Esophagus muscularis mucosa (tissue), 2 donors: ENCODE measurements around the gene DENND2A.
"Not testable (repeated sequence)": the region's sequence is repeated elsewhere in the genome, so short reads cannot be mapped to it uniquely, and the experiment has no call there.

ENCODE experiments used
- POLR2A ChIP-seq: fragments of 450-650 bp; IDR thresholded peaks from one replicate; pipeline ENCODE4 v1.6.1; 2017; ENCODE audit warnings: antibody characterized with exemption, moderate library complexity, mild to moderate bottlenecking, low read depth
- POLR2AphosphoS5 ChIP-seq, 2 donors: sonication (generic); formaldehyde crosslinking; IDR thresholded peaks; one replicate each; pipeline ENCODE4 v1.6.1; 2017; ENCODE audit warnings: antibody characterized with exemption in 2 of 2

GRCh38 chr7:140553236-140553635, 87.4 kb downstream of the DENND2A start:
- TF ChIP-seq POLR2AphosphoS5 (IDR thresholded peaks at IDR 0.05); POLR2A: not testable (repeated sequence)
